ENCODE data around the gene ADGRD1. TPM values are rescaled to one million over a fixed set of nuclear protein-coding genes. Genes with fewer than 3 reads are reported as not detected.
"Not testable (repeated sequence)": the region's sequence is repeated elsewhere in the genome, so short reads cannot be mapped to it uniquely, and the experiment has no call there.

The ADGRD1 gene
- total RNA-seq, 1 donor from 2014 or later, result 0.08 TPM

DNA sequence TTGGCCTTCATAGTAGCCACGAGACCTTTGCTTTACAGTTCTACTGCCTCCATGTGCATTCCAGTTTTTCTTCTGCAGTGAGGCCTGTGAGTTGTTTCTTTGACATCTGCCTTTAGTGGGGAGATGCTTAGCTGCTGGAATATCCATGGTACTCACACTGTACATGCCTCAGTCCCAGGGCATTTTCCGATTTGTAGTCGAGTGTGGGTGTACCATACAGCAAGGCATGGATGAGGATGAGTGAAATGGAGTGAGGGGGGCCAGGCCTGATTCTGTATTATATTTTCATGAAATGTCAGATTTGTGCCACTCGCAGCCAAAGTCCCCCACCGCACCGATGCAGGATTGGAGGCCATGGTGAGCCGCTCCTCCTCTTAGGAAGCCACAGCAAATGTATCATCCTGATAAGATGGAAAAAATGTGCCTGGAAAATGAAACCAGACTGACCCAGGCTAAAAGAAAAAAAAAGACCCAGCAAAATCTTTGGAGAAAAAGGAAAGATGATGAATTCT, 173.0 kb downstream of the ADGRD1 start:
- H3K4me3 ChIP-seq (ENCODE audit: low read depth, low read length), result no peak overlapping the region
- DNase-seq (ENCODE audit: low read depth), result no peak
- H3K27me3 ChIP-seq (ENCODE audit: control insufficient read depth, insufficient read depth, low read length), result peaks cover under 1% of the 10 kb centered on the region
- no peaks in the 10 kb centered on the region for H3K36me3 ChIP-seq (ENCODE audit: control insufficient read depth, insufficient read depth, low read length)
- TF ChIP-seq, protein P1, sequence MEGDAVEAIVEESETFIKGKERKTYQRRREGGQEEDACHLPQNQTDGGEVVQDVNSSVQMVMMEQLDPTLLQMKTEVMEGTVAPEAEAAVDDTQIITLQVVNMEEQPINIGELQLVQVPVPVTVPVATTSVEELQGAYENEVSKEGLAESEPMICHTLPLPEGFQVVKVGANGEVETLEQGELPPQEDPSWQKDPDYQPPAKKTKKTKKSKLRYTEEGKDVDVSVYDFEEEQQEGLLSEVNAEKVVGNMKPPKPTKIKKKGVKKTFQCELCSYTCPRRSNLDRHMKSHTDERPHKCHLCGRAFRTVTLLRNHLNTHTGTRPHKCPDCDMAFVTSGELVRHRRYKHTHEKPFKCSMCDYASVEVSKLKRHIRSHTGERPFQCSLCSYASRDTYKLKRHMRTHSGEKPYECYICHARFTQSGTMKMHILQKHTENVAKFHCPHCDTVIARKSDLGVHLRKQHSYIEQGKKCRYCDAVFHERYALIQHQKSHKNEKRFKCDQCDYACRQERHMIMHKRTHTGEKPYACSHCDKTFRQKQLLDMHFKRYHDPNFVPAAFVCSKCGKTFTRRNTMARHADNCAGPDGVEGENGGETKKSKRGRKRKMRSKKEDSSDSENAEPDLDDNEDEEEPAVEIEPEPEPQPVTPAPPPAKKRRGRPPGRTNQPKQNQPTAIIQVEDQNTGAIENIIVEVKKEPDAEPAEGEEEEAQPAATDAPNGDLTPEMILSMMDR (IDR thresholded peaks at IDR 0.05; ENCODE audit: insufficient read depth, low read length, poor library complexity, severe bottlenecking), result no peak

DNA sequence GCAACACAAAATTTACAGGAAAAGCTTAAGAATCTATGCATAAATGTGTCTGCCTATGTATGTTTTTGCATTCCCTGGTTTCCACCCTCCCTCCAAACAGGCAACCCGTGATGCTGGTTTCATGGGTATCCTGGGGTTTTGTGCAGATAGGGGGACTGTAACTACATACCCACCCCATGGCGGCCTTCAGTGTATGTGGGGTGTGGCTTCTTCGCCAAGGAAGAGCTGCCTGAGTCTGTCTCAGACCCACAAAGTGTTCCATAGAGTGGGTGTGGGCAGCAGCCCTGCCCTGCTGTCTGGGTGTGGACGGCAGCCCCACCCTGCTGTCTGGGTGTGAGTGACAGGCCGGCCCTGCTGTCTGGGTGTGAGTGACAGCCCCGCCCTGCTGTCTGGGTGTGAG, 174.8 kb downstream of the ADGRD1 start:
- Histone ChIP-seq H3K27me3 (ENCODE audit: control insufficient read depth, insufficient read depth, low read length) (peaks cover 4% of the 10 kb centered on the region), H3K4me3 (ENCODE audit: low read depth, low read length) (no peak overlapping the region), H3K36me3 (ENCODE audit: control insufficient read depth, insufficient read depth, low read length) (no peaks in the 10 kb centered on the region)
- TF ChIP-seq, protein P1 (IDR thresholded peaks at IDR 0.05; ENCODE audit: insufficient read depth, low read length, poor library complexity, severe bottlenecking), result no peak
- no peak for DNase-seq (ENCODE audit: low read depth)

DNA sequence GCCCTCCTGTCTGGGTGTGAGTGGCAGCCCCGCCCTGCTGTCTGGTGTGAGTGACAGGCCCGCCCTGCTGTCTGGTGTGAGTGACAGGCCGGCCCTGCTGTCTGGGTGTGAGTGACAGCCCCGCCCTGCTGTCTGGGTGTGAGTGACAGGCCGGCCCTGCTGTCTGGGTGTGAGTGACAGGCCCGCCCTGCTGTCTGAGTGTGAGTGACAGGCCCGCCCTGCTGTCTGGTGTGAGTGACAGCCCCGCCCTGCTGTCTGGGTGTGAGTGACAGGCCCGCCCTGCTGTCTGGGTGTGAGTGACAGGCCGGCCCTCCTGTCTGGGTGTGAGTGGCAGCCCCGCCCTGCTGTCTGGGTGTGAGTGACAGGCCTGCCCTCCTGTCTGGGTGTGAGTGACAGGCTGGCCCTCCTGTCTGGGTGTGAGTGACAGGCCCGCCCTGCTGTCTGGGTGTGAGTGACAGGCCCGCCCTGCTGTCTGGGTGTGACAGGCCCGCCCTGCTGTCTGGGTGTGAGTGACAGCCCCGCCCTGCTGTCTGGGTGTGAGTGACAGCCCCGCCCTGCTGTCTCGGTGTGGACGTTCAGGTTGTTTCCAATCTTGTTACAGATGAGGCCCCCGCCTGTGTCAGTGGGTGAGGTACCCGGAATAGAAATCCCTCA, 175.4 kb downstream of the ADGRD1 start:
- H3K27me3 ChIP-seq (ENCODE audit: control insufficient read depth, insufficient read depth, low read length); H3K4me3 ChIP-seq (ENCODE audit: low read depth, low read length); DNase-seq (ENCODE audit: low read depth); H3K36me3 ChIP-seq (ENCODE audit: control insufficient read depth, insufficient read depth, low read length): not testable (repeated sequence)

DNA sequence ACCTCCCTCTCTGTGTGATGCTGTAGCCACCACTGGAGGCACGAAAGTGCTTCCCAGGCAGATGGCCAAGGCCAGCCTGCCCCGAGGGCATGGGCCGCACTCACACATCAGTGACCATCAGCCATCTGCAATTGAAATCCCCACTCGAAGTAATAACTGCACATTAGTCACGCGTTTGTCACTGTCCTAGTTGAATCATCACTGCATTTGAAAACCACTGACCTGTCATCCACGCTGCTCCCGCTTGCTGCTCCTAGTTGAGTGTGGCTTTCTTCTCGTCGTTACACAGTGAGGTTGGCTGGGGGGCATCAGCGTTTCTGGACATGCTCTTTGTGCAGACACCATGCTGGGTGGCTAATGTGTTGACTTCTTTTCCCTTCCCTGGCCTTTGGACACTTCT, 176.1 kb downstream of the ADGRD1 start:
- Histone ChIP-seq H3K36me3 (ENCODE audit: control insufficient read depth, insufficient read depth, low read length) (no peaks in the 10 kb centered on the region), H3K27me3 (ENCODE audit: control insufficient read depth, insufficient read depth, low read length) (peaks cover 4% of the 10 kb centered on the region), H3K4me3 (ENCODE audit: low read depth, low read length) (no peak overlapping the region)
- TF ChIP-seq, protein P1 (IDR thresholded peaks at IDR 0.05; ENCODE audit: insufficient read depth, low read length, poor library complexity, severe bottlenecking), result no peak
- no peak for DNase-seq (ENCODE audit: low read depth)

DNA sequence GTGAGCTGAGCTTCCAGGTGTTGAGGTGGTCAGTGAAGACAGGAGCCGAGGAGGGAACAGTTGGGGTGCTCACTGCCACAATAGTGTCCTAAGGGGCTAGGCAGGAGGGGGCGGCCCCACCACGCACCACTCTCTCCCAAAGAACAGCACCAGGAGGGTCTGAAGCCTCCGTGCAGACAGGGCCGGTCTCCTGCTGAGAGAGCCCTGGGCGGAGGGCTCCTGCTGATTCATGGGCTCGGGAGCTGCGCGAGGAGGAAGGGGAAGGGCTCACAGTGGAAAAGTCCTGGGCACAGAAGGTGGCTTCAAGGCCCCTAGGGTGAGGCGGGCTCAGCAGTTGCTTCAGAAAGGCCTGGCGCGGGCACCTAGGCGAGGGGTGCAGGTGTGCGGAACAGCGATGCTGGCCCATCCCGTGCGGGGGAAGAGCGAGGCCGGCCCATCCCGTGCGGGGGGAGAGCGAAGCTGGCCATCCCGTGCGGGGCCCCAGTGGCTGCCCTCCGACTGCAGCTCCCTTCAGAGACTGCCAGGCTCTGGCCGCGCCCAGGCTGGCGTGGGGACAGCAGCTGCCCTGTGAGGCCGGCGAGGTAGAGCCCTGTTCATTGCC, 176.7 kb downstream of the ADGRD1 start:
- no peaks in the 10 kb centered on the region for H3K36me3 ChIP-seq (ENCODE audit: control insufficient read depth, insufficient read depth, low read length)
- peaks cover 4% of the 10 kb centered on the region for H3K27me3 ChIP-seq (ENCODE audit: control insufficient read depth, insufficient read depth, low read length)
- no peak for DNase-seq (ENCODE audit: low read depth)
- no peak overlapping the region for H3K4me3 ChIP-seq (ENCODE audit: low read depth, low read length)
- TF ChIP-seq, protein P1 (IDR thresholded peaks at IDR 0.05; ENCODE audit: insufficient read depth, low read length, poor library complexity, severe bottlenecking), result no peak

DNA sequence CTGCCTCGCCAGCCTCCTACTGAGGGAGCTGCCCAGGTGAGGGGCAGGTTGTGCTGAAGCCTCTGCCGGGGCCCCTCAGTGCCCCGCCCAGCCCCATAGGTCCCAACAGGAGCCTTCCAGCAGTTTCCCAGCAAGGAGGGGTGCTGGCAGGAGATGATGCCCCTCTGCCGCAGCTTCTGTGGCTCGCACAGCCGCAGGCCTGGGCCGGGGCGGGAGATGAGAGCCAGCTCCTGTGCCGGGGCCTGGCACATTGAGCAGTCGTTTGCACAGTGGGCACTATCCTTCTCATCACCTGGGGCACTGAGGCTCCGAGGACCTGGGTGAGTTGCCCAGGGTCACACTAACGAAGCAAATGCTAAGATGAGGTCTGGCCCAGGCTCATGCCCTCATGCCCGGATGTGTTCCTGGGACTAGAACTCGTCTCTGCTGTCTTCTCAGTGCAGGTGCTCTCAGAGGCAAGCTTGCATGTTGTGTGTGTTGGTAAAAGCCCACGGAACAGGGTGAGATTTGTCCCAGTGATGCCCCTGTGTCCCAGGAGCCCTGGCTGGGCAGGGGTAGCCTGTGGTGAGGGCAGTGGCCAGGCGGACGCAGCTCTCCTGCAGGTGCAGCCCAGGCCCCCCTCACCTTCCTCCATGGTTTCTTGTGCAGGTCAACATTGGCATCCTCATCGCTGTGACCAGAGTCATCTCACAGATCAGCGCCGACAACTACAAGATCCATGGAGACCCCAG, 177.5 kb downstream of the ADGRD1 start:
- Histone ChIP-seq H3K36me3 (ENCODE audit: control insufficient read depth, insufficient read depth, low read length) (no peaks in the 10 kb centered on the region), H3K4me3 (ENCODE audit: low read depth, low read length) (no peak overlapping the region), H3K27me3 (ENCODE audit: control insufficient read depth, insufficient read depth, low read length) (peaks cover 4% of the 10 kb centered on the region)
- no peak for DNase-seq (ENCODE audit: low read depth)
- TF ChIP-seq, protein P1 (IDR thresholded peaks at IDR 0.05; ENCODE audit: insufficient read depth, low read length, poor library complexity, severe bottlenecking), result no peak

Data from kidney epithelial cell (primary cell).